Endothelial cell (in vitro differentiated cells): ENCODE measurements around the gene PDCD11. TPM values are rescaled to one million over a fixed set of nuclear protein-coding genes. Genes with fewer than 3 reads are reported as not detected.

Source experiments
- DNase-seq: peaks from one replicate; pipeline ENCODE4 v3.0.0; 2021; ENCODE audit warnings: low spot score
- H3K27ac Mint-ChIP-seq: one replicate; pipeline ENCODE4 v1.8.0; 2021; ENCODE audit warnings: mixed read lengths, inconsistent platforms; ENCODE audit not compliant: unreplicated experiment
- H3K27me3 Mint-ChIP-seq: one replicate; pipeline ENCODE4 v1.8.0; 2021; ENCODE audit warnings: mild to moderate bottlenecking, moderate library complexity, mixed read lengths, inconsistent platforms; ENCODE audit not compliant: unreplicated experiment
- H3K36me3 Mint-ChIP-seq: one replicate; pipeline ENCODE4 v1.8.0; 2021; ENCODE audit warnings: mild to moderate bottlenecking, low read depth, mixed read lengths, inconsistent platforms; ENCODE audit not compliant: unreplicated experiment
- H3K4me1 Mint-ChIP-seq: one replicate; pipeline ENCODE4 v1.8.0; 2021; ENCODE audit warnings: mild to moderate bottlenecking, mixed read lengths, inconsistent platforms; ENCODE audit not compliant: unreplicated experiment
- H3K4me3 Mint-ChIP-seq: one replicate; pipeline ENCODE4 v1.8.0; 2021; ENCODE audit warnings: mild to moderate bottlenecking, mixed read lengths, inconsistent platforms; ENCODE audit not compliant: unreplicated experiment
- H3K9me3 Mint-ChIP-seq: one replicate; pipeline ENCODE4 v1.8.0; 2021; ENCODE audit warnings: mixed read lengths, inconsistent platforms; ENCODE audit not compliant: unreplicated experiment
- CTCF ChIP-seq: fragments of 200-600 bp; sonication (generic); IDR thresholded peaks from one replicate; pipeline ENCODE4 v1.5.0; 2021; ENCODE audit warnings: antibody characterized with exemption; ENCODE audit not compliant: unreplicated experiment
- total RNA-seq: library from RNA; stranded (reverse); fragmentation: NEBNext Ultra II Directional; extraction: Animal tissue kit (Norgen Biotek cat#: 25700); gene quantifications from one replicate; pipeline ENCODE4 v1.2.1, GENCODE V29; 2021; ENCODE audit not compliant: unreplicated experiment

Gene PDCD11
- total RNA-seq, 1 donor from 2014 or later = 43.7 TPM

- Mint-ChIP-seq H3K27ac (no peak overlapping the region), H3K4me1 (no peaks in the 10 kb centered on the region), H3K36me3 (no peaks in the 10 kb centered on the region), H3K4me3 (no peak overlapping the region), H3K9me3 (no peaks in the 10 kb centered on the region), H3K27me3 (peaks cover 3% of the 10 kb centered on the region)
- no peak for TF ChIP-seq CTCF
- no peak for DNase-seq
Measured at GRCh38 chr10:103487410-103487708, 90.9 kb downstream of the PDCD11 start.

DNA sequence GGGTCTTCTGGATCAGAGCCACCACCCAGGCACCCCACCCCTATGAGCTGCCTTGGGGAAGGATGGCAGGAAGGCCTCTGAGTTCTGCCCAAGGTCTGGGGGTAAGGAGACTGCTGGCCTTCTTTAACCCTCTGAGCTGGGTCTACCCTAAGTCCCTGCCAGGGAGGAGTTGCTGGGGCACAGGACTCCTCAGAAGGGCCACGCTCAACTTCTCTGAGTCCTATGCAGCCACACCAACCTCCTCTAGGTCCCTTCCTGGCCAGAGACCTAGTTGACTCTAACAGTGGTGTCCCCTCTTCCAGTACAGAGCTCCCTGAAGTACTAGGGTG lies 94.5 kb downstream of the PDCD11 start:
- Mint-ChIP-seq H3K36me3 (no peaks in the 10 kb centered on the region), H3K27me3 (peaks cover 13% of the 10 kb centered on the region), H3K27ac (no peak overlapping the region), H3K4me3 (no peak overlapping the region), H3K4me1 (peaks cover 13% of the 10 kb centered on the region), H3K9me3 (no peaks in the 10 kb centered on the region)
- DNase-seq = no peak
- TF ChIP-seq CTCF = no peak

- Mint-ChIP-seq H3K27ac (peak overlapping the region; percentile 9), H3K27me3 (peaks cover 13% of the 10 kb centered on the region)
- no peak for TF ChIP-seq CTCF
Measured at GRCh38 chr10:103491729-103492364, 95.4 kb downstream of the PDCD11 start.

GRCh38 chr10:103492655-103493261 lies 96.3 kb downstream of the PDCD11 start:
- no peak for DNase-seq
- H3K27ac Mint-ChIP-seq = no peak overlapping the region
- peaks cover 13% of the 10 kb centered on the region for H3K27me3 Mint-ChIP-seq
- no peaks in the 10 kb centered on the region for H3K36me3 Mint-ChIP-seq
- peak overlapping the region; percentile 74 for H3K4me3 Mint-ChIP-seq
- TF ChIP-seq CTCF = no peak
- H3K9me3 Mint-ChIP-seq = no peaks in the 10 kb centered on the region
- peaks cover 13% of the 10 kb centered on the region for H3K4me1 Mint-ChIP-seq

More at GRCh38 chr10:103491729-103492364, 95.4 kb downstream of the PDCD11 start:
- H3K4me1 Mint-ChIP-seq = peaks cover 13% of the 10 kb centered on the region
- peak overlapping the region; percentile 74 for H3K4me3 Mint-ChIP-seq
- H3K9me3 Mint-ChIP-seq = no peaks in the 10 kb centered on the region
- no peak for DNase-seq
- H3K36me3 Mint-ChIP-seq = no peaks in the 10 kb centered on the region

DNA sequence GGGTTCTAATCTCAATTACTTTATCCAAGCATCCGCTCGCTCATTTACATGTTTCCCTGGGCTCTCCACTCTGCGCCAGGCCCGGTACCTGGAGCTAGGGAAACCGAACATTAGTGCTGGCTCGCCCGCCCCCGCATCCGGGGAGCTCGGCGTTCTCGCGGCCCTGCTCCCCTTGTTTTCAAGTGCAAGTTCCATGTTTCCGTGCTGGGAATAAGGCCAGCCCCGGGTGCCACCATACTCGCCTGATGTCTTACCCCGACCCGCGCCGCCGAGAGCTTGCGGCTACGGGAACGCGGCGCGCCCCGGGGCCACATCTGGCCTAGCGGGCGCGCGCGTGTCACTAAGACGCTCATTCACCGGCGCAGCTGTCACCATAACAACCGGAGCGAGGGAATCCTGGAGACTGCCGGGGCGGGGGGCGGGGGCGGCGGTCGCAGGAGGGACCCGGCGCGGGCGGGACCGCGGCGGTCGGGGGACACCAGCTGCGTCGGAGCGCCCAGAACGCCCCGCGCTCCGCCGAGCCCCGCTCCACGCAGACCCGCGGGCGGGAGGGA lies 97.0 kb downstream of the PDCD11 start, which contains the start of gene NEURL1:
NEURL1 (plus strand) TSS at position 344 of the 554 bp plus-strand sequence. CDS start 683 bp downstream, outside the sequence.
- Mint-ChIP-seq H3K4me1 (peaks cover 13% of the 10 kb centered on the region), H3K27ac (no peak within 1 kb of the TSS), H3K9me3 (no peaks in the 10 kb centered on the region), H3K36me3 (no peaks in the 10 kb centered on the region), H3K4me3 (peak within 1 kb of the TSS; percentile 86), H3K27me3 (peaks cover 13% of the 10 kb centered on the region)
- no peak for DNase-seq
- no peak for TF ChIP-seq CTCF
